HCT116 (cell line): Measurements from ENCODE around the gene CHN1. TPM values are rescaled to one million over a fixed set of nuclear protein-coding genes. Genes with fewer than 3 reads are reported as not detected.

Experiments
- ATAC-seq: fragments of 200-7000 bp; cut with Tn5 transposase; 2 replicates; pipeline ENCODE4 v1.9.1; 2020; ENCODE audit warnings: mild to moderate bottlenecking, moderate library complexity
- BruUV-seq: library from RNA; stranded (reverse); fragments of 400-500 nt; replicated peaks from 2 replicates; lab custom pipeline; 2021; lab: Mats Ljungman, UMichigan
- CTCF ChIA-PET: fragments of 300-600 bp; sonication (Branson Sonifier 250); formaldehyde crosslinking; loops from one replicate; lab custom pipeline; 2021; ENCODE audit warnings: antibody characterized with exemption; lab: Charles Lee
- POLR2A ChIA-PET: fragments of 300-600, 350-600 bp; sonication (Branson Sonifier 250); formaldehyde crosslinking; loops from one replicate; lab custom pipeline; 2021; ENCODE audit warnings: antibody characterized with exemption; lab: Charles Lee
- RAD21 ChIA-PET, 2 experiments: fragments of 300-600 bp; sonication (Branson Sonifier 250); formaldehyde crosslinking; loops; one replicate each; lab custom pipeline; 2023; ENCODE audit warnings: low total read pairs in 2 of 2; ENCODE audit not compliant: uncharacterized antibody in 2 of 2, unreplicated experiment in 2 of 2, low non-redundant PET in 1 of 2; lab: Charles Lee
- DNase-seq: peaks from one replicate; pipeline ENCODE4 v3.0.0-alpha.2; 2010; ENCODE audit warnings: low read depth, low spot score
- H2AFZ ChIP-seq: fragments of 200-600 bp; shearing (Covaris generic), sonication (generic); 2 replicates; pipeline ENCODE4 v1.6.1; 2017; ENCODE audit warnings: low read depth, mixed run types, mixed read lengths, antibody characterized with exemption, low read length; ENCODE audit not compliant: poor library complexity, severe bottlenecking
- H3K27ac ChIP-seq: 2 replicates; pipeline ENCODE4 v1.5.1; 2012; ENCODE audit warnings: low read depth, low read length
- H3K27me3 ChIP-seq: fragments of 200-600 bp; sonication (generic); 2 replicates; pipeline ENCODE4 v1.6.1; 2016; ENCODE audit warnings: mixed run types, low read length, mixed read lengths; ENCODE audit not compliant: insufficient read depth
- H3K36me3 ChIP-seq, 2 experiments: fragments of 200-500 bp in 1 of 2; fragments of 200-600 bp in 1 of 2; sonication (Bioruptor generic) in 1 of 2; sonication (generic) in 1 of 2; 2 replicates each; pipeline versions ENCODE4 v1.5.1 to v1.6.1; 2014 to 2016; ENCODE audit warnings: low read length in 2 of 2, inconsistent platforms in 1 of 2, mixed read lengths in 1 of 2, mixed run types in 1 of 2; ENCODE audit not compliant: insufficient read depth in 2 of 2, control insufficient read depth in 1 of 2
- H3K4me1 ChIP-seq, 2 experiments: fragments of 200-600 bp in 1 of 2; sonication (generic) in 1 of 2; 2 replicates each; pipeline versions ENCODE4 v1.5.1 to v1.6.1; 2012 to 2017; ENCODE audit warnings: low read length in 2 of 2, inconsistent platforms in 1 of 2, mild to moderate bottlenecking in 1 of 2, mixed read lengths in 1 of 2, mixed run types in 1 of 2, moderate library complexity in 1 of 2; ENCODE audit not compliant: insufficient read depth in 2 of 2, control insufficient read depth in 1 of 2
- H3K4me2 ChIP-seq: fragments of 200-600 bp; sonication (generic); 2 replicates; pipeline ENCODE4 v1.6.1; 2017; ENCODE audit warnings: mixed run types, low read length, mixed read lengths
- H3K4me3 ChIP-seq, 2 experiments: fragments of 200-600 bp in 1 of 2; sonication (generic) in 1 of 2; replicated peaks in 1 of 2; 2 replicates each; pipeline ENCODE4 v1.5.1; 2011 to 2016; ENCODE audit warnings: low read length in 2 of 2, control low read depth in 1 of 2, low read depth in 1 of 2, mild to moderate bottlenecking in 1 of 2, mixed read lengths in 1 of 2, mixed run types in 1 of 2
- H3K79me2 ChIP-seq: fragments of 200-600 bp; sonication (generic); 2 replicates; pipeline ENCODE4 v1.6.1; 2017; ENCODE audit warnings: mild to moderate bottlenecking, mixed run types, low read length, moderate library complexity, mixed read lengths; ENCODE audit not compliant: insufficient read depth
- H3K9ac ChIP-seq: fragments of 200-600 bp; sonication (generic); 2 replicates; pipeline ENCODE4 v1.6.1; 2016; ENCODE audit warnings: low read length, mixed read lengths
- H3K9me2 ChIP-seq: fragments of 200-600 bp; sonication (generic), shearing (Covaris generic); 2 replicates; pipeline ENCODE4 v1.6.1; 2017; ENCODE audit warnings: mixed run types, mild to moderate bottlenecking, moderate library complexity; ENCODE audit not compliant: insufficient read depth
- H3K9me3 ChIP-seq, 2 experiments: fragments of 200-500 bp in 1 of 2; fragments of 200-600 bp in 1 of 2; sonication (Bioruptor generic) in 1 of 2; sonication (generic) in 1 of 2; 2 replicates each; pipeline ENCODE4 v1.6.1; 2014 to 2017; ENCODE audit warnings: low read length in 2 of 2, mixed read lengths in 2 of 2, inconsistent platforms in 1 of 2, low read depth in 1 of 2, mild to moderate bottlenecking in 1 of 2, mixed run types in 1 of 2, moderate library complexity in 1 of 2; ENCODE audit not compliant: control insufficient read depth in 1 of 2, insufficient read depth in 1 of 2
- H4K20me1 ChIP-seq: fragments of 200-600 bp; sonication (generic), shearing (Covaris generic); 2 replicates; pipeline ENCODE4 v1.6.1; 2017; ENCODE audit warnings: mixed run types, mild to moderate bottlenecking, moderate library complexity; ENCODE audit not compliant: insufficient read depth
- ATF3 ChIP-seq: IDR thresholded peaks from 2 replicates; pipeline ENCODE4 v1.6.1; 2012
- CBX3 ChIP-seq: IDR thresholded peaks from 2 replicates; pipeline ENCODE4 v1.6.1; 2012; ENCODE audit warnings: low read depth
- CEBPB ChIP-seq: IDR thresholded peaks from 2 replicates; pipeline ENCODE4 v1.6.1; 2012; ENCODE audit warnings: low read depth
- CTCF ChIP-seq, 3 experiments: fragments of 200-600 bp in 1 of 3; sonication (generic) in 1 of 3; IDR thresholded peaks in 2 of 3; conservative IDR thresholded peaks in 1 of 3; 2 replicates each; pipeline ENCODE4 v1.5.1; 2012 to 2017; ENCODE audit warnings: low read depth in 2 of 3, low read length in 2 of 3, antibody characterized with exemption in 1 of 3, borderline replicate concordance in 1 of 3, control low read depth in 1 of 3, mild to moderate bottlenecking in 1 of 3, mixed read lengths in 1 of 3, mixed run types in 1 of 3, moderate library complexity in 1 of 3; ENCODE audit not compliant: insufficient read depth in 1 of 3
- EGR1 ChIP-seq: IDR thresholded peaks from 2 replicates; pipeline ENCODE4 v1.6.1; 2012; ENCODE audit warnings: low read depth
- ELF1 ChIP-seq: IDR thresholded peaks from 2 replicates; pipeline ENCODE4 v1.6.1; 2012; ENCODE audit warnings: low read depth, borderline replicate concordance
- EZH2 ChIP-seq: fragments of 200-600 bp; sonication (generic); IDR thresholded peaks from 2 replicates; pipeline ENCODE4 v1.6.1; 2017; ENCODE audit warnings: antibody characterized with exemption, mixed run types
- EZH2phosphoT487 ChIP-seq: fragments of 200-600 bp; IDR thresholded peaks from 2 replicates; pipeline ENCODE4 v1.6.1; 2018; ENCODE audit warnings: antibody characterized with exemption, borderline replicate concordance
- FOSL1 ChIP-seq: IDR thresholded peaks from 2 replicates; pipeline ENCODE4 v1.6.1; 2012; ENCODE audit warnings: low read depth
- JUND ChIP-seq: IDR thresholded peaks from 2 replicates; pipeline ENCODE4 v1.6.1; 2012
- POLR2A ChIP-seq: IDR thresholded peaks from 2 replicates; pipeline ENCODE4 v1.7.0; 2011; ENCODE audit warnings: borderline replicate concordance; ENCODE audit not compliant: insufficient read depth, insufficient read length; ENCODE audit errors: extremely low read depth
- POLR2AphosphoS5 ChIP-seq: IDR thresholded peaks from 2 replicates; pipeline ENCODE4 v1.6.1; 2011; ENCODE audit warnings: mild to moderate bottlenecking, low read depth, low read length, moderate library complexity
- REST ChIP-seq: IDR thresholded peaks from 2 replicates; pipeline ENCODE4 v1.6.1; 2012; ENCODE audit warnings: low read depth
- SP1 ChIP-seq: IDR thresholded peaks from 2 replicates; pipeline ENCODE4 v1.6.1; 2012; ENCODE audit warnings: low read depth
- SRF ChIP-seq: IDR thresholded peaks from 2 replicates; pipeline ENCODE4 v1.6.1; 2012; ENCODE audit warnings: low read depth
- TCF7L2 ChIP-seq: IDR thresholded peaks from 2 replicates; pipeline ENCODE4 v1.7.0; 2011; ENCODE audit warnings: borderline replicate concordance, inconsistent platforms; ENCODE audit not compliant: insufficient read depth, insufficient read length; ENCODE audit errors: extremely low read depth
- YY1 ChIP-seq: IDR thresholded peaks from 2 replicates; pipeline ENCODE4 v1.6.1; 2011; ENCODE audit warnings: low read length, low read depth, moderate library complexity, mild to moderate bottlenecking; ENCODE audit not compliant: insufficient replicate concordance; ENCODE audit errors: extremely low read depth
- ZBTB33 ChIP-seq: IDR thresholded peaks from 2 replicates; pipeline ENCODE4 v1.6.1; 2011; ENCODE audit warnings: mild to moderate bottlenecking, low read length, moderate library complexity; ENCODE audit not compliant: insufficient replicate concordance; ENCODE audit errors: extremely low read depth
- ZFX ChIP-seq: fragments of 450-650 bp; IDR thresholded peaks from 2 replicates; pipeline ENCODE4 v1.6.1; 2017
- ZNF274 ChIP-seq: fragments of 200-500 bp; sonication (Bioruptor generic); IDR thresholded peaks from 2 replicates; pipeline ENCODE4 v1.6.1; 2014; ENCODE audit warnings: mild to moderate bottlenecking, low read depth, low read length, inconsistent platforms
- intact Hi-C: fragments of 100-400 bp; cut with micrococcal nuclease; formaldehyde crosslinking; loops from 2 replicates; pipeline ENCODE4 v1.10.0; 2022
- total RNA-seq: library from RNA; stranded (reverse); gene quantifications from one replicate; pipeline ENCODE4 v1.2.1, GENCODE V29; 2021; ENCODE audit not compliant: unreplicated experiment

CHN1 gene
- total RNA-seq, 1 experiment from 2014 or later: 3.6 TPM

- RAD21 ChIA-PET: no interaction called here
- POLR2A ChIA-PET: no interaction called here
These were observed 2.3 kb upstream of the CHN1 start for GRCh38 chr2:175007510-175007909.

More at GRCh38 chr2:175007510-175007909, 2.3 kb upstream of the CHN1 start:
- peaks cover 42% of the 10 kb centered on the region for H3K27me3 ChIP-seq
- H2AFZ ChIP-seq: no peak overlapping the region
- H3K4me2 ChIP-seq: no peak overlapping the region
- DNase-seq (no peak), ATAC-seq (no peak)
- no TSS peak for BruUV-seq
- no peak overlapping the region for H3K4me3 ChIP-seq
- TF ChIP-seq ZFX: no peak
- no peak for TF ChIP-seq EZH2phosphoT487
- no peak for TF ChIP-seq ELF1
- TF ChIP-seq CBX3: no peak
- no peak for TF ChIP-seq CTCF (IDR thresholded peaks at IDR 0.05 in 2 of 3, conservative IDR thresholded peaks at IDR 0.05 in 1 of 3; ENCODE audit: borderline replicate concordance in 1 of 3, insufficient read depth in 1 of 3, low read depth in 2 of 3, low read length in 2 of 3)
- TF ChIP-seq YY1: no peak
- TF ChIP-seq EGR1: no peak
- TF ChIP-seq SP1: no peak
- TF ChIP-seq POLR2AphosphoS5: no peak
- no peak for TF ChIP-seq FOSL1
- TF ChIP-seq SRF: no peak
- no peak for TF ChIP-seq ZNF274
- no peak for TF ChIP-seq JUND
- TF ChIP-seq EZH2: no peak
- TF ChIP-seq ATF3: no peak
- TF ChIP-seq POLR2A: no peak
- TF ChIP-seq ZBTB33: no peak
- TF ChIP-seq CEBPB: no peak
- TF ChIP-seq REST: no peak
- TF ChIP-seq TCF7L2: no peak
- H3K36me3 ChIP-seq: no peaks in the 10 kb centered on the region
- no peaks in the 10 kb centered on the region for H4K20me1 ChIP-seq
- H3K27ac ChIP-seq: no peak overlapping the region
- intact Hi-C loops: no loop called here
- H3K9ac ChIP-seq: no peak overlapping the region
- CTCF ChIA-PET: interaction anchor here (1.0 kb wide), 1 partner anchor 236 kb away, joined by 4 read pairs; no protein-coding TSS in a partner anchor
- H3K4me1 ChIP-seq: peaks cover 3 to 13% of the 10 kb centered on the region in 2 experiments; a peak in 3 of 4 replicates
- no peaks in the 10 kb centered on the region for H3K9me2 ChIP-seq
- H3K79me2 ChIP-seq: no peaks in the 10 kb centered on the region
- H3K9me3 ChIP-seq: no peaks in the 10 kb centered on the region
